ENCODE results near the gene CCDC185. TPM values are rescaled to one million over a fixed set of nuclear protein-coding genes. Genes with fewer than 3 reads are reported as not detected.

CCDC185 gene
- total and polyA plus RNA-seq, 2 donors (not counting 1 experiment from before 2014, with no cell fraction given), result not detected

GRCh38 chr1:223425550-223425949, 32.3 kb downstream of the CCDC185 start:
- DNase-seq (ENCODE audit: low read depth in 2 of 2), result peak in 1 of 2 donors; percentile 24
- Histone ChIP-seq H3K4me2 (ENCODE audit: extremely low read depth, insufficient read depth, low read length) (no peak overlapping the region), H3K27me3 (ENCODE audit: control insufficient read depth, insufficient read depth, low read length) (no peaks in the 10 kb centered on the region), H3K79me2 (ENCODE audit: control insufficient read depth, insufficient read depth, low read length) (no peaks in the 10 kb centered on the region), H4K20me1 (ENCODE audit: control insufficient read depth, extremely low read depth, insufficient read depth, low read length) (peaks cover 2% of the 10 kb centered on the region), H3K4me3 (replicated peaks in 1 of 4; ENCODE audit: control extremely low read depth in 1 of 4, insufficient read depth in 1 of 4, low read depth in 3 of 4, low read length in 4 of 4) (no peak overlapping the region), H3K4me1 (ENCODE audit: control insufficient read depth, extremely low read depth, insufficient read depth, low read length) (peaks cover 3% of the 10 kb centered on the region), H3K27ac (ENCODE audit: insufficient read depth, low read length) (no peak overlapping the region), H3K36me3 (ENCODE audit: control insufficient read depth, insufficient read depth, low read length) (no peaks in the 10 kb centered on the region), H3K9ac (ENCODE audit: insufficient read depth, low read length) (no peak overlapping the region), H3K9me3 (ENCODE audit: control insufficient read depth, insufficient read depth, low read depth, low read length) (no peaks in the 10 kb centered on the region), H2AFZ (ENCODE audit: low read length) (no peak overlapping the region)
- TF ChIP-seq, protein P1, sequence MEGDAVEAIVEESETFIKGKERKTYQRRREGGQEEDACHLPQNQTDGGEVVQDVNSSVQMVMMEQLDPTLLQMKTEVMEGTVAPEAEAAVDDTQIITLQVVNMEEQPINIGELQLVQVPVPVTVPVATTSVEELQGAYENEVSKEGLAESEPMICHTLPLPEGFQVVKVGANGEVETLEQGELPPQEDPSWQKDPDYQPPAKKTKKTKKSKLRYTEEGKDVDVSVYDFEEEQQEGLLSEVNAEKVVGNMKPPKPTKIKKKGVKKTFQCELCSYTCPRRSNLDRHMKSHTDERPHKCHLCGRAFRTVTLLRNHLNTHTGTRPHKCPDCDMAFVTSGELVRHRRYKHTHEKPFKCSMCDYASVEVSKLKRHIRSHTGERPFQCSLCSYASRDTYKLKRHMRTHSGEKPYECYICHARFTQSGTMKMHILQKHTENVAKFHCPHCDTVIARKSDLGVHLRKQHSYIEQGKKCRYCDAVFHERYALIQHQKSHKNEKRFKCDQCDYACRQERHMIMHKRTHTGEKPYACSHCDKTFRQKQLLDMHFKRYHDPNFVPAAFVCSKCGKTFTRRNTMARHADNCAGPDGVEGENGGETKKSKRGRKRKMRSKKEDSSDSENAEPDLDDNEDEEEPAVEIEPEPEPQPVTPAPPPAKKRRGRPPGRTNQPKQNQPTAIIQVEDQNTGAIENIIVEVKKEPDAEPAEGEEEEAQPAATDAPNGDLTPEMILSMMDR (conservative IDR thresholded peaks at IDR 0.05 in 1 of 2, IDR thresholded peaks at IDR 0.05 in 1 of 2; ENCODE audit: low read depth in 1 of 2, low read length in 2 of 2), result no peak
- TF ChIP-seq EZH2 (IDR thresholded peaks at IDR 0.05; ENCODE audit: low read length, missing control alignments), result no peak

DNA sequence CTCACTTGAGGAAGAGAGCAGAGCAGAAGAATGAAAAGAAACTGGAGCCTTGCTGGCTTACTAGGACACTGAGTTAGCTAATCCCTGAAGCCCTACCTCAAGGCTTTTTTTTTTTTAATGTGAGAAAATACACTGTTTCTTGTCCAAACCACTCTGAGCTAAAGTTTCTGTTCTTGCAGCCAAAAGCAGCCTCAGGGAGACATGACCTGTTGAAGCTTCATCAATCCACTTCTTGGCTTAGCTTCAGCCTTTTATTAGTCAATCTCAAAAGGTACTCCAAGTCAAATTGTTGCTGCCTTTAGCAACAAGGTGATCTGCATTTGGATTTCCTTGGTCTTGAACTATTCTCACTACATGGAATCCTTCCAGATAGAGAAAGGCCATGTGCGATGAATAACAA, 33.7 kb downstream of the CCDC185 start:
- no peak overlapping the region for H3K9ac ChIP-seq (ENCODE audit: insufficient read depth, low read length)
- H3K4me1 ChIP-seq (ENCODE audit: control insufficient read depth, extremely low read depth, insufficient read depth, low read length), result peaks cover 3% of the 10 kb centered on the region
- no peaks in the 10 kb centered on the region for H3K27me3 ChIP-seq (ENCODE audit: control insufficient read depth, insufficient read depth, low read length)
- peak in 1 of 2 donors; percentile 81 for DNase-seq (ENCODE audit: low read depth in 2 of 2)
- no peak overlapping the region for H2AFZ ChIP-seq (ENCODE audit: low read length)
- H3K27ac ChIP-seq (ENCODE audit: insufficient read depth, low read length), result no peak overlapping the region
- peaks cover 2% of the 10 kb centered on the region for H4K20me1 ChIP-seq (ENCODE audit: control insufficient read depth, extremely low read depth, insufficient read depth, low read length)
- H3K36me3 ChIP-seq (ENCODE audit: control insufficient read depth, insufficient read depth, low read length), result no peaks in the 10 kb centered on the region
- no peaks in the 10 kb centered on the region for H3K79me2 ChIP-seq (ENCODE audit: control insufficient read depth, insufficient read depth, low read length)
- H3K9me3 ChIP-seq (ENCODE audit: control insufficient read depth, insufficient read depth, low read depth, low read length), result no peaks in the 10 kb centered on the region
- TF ChIP-seq, protein P1 (conservative IDR thresholded peaks at IDR 0.05 in 1 of 2, IDR thresholded peaks at IDR 0.05 in 1 of 2; ENCODE audit: low read depth in 1 of 2, low read length in 2 of 2), result no peak
- TF ChIP-seq EZH2 (IDR thresholded peaks at IDR 0.05; ENCODE audit: low read length, missing control alignments), result no peak
- H3K4me2 ChIP-seq (ENCODE audit: extremely low read depth, insufficient read depth, low read length), result no peak overlapping the region
- H3K4me3 ChIP-seq (replicated peaks in 1 of 4; ENCODE audit: control extremely low read depth in 1 of 4, insufficient read depth in 1 of 4, low read depth in 3 of 4, low read length in 4 of 4), result no peak overlapping the region

DNA sequence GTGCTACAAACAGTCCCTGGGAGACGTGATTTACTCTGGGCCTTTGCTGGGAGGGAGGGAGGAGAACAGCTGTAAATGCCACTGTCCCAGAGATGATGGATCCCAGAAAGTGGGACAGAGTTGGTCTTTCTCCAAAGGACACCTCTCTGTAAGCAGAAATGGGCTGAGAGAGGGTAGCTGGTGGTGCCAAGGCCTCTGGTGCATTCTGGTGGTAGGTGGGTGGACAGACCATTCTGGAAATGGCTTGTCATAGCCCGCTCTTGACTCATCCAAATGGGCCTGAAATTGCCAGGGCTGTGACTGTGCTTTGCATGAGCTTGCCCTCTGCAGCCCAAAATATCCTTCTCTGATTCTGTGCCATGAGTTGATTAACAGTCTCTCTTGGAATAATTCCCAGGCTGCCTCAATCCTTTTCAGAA, 36.1 kb downstream of the CCDC185 start:
- DNase-seq (ENCODE audit: low read depth in 2 of 2), result peak in 1 of 2 donors; percentile 86
- no peak overlapping the region for H3K4me2 ChIP-seq (ENCODE audit: extremely low read depth, insufficient read depth, low read length)
- H2AFZ ChIP-seq (ENCODE audit: low read length), result no peak overlapping the region
- no peak for TF ChIP-seq EZH2 (IDR thresholded peaks at IDR 0.05; ENCODE audit: low read length, missing control alignments)
- TF ChIP-seq, protein P1 (conservative IDR thresholded peaks at IDR 0.05 in 1 of 2, IDR thresholded peaks at IDR 0.05 in 1 of 2; ENCODE audit: low read depth in 1 of 2, low read length in 2 of 2), result no peak
- no peaks in the 10 kb centered on the region for H3K4me1 ChIP-seq (ENCODE audit: control insufficient read depth, extremely low read depth, insufficient read depth, low read length)
- no peak overlapping the region for H3K4me3 ChIP-seq (replicated peaks in 1 of 4; ENCODE audit: control extremely low read depth in 1 of 4, insufficient read depth in 1 of 4, low read depth in 3 of 4, low read length in 4 of 4)
- H4K20me1 ChIP-seq (ENCODE audit: control insufficient read depth, extremely low read depth, insufficient read depth, low read length), result peaks cover 2% of the 10 kb centered on the region
- no peak overlapping the region for H3K9ac ChIP-seq (ENCODE audit: insufficient read depth, low read length)
- no peak overlapping the region for H3K27ac ChIP-seq (ENCODE audit: insufficient read depth, low read length)
- no peaks in the 10 kb centered on the region for H3K27me3 ChIP-seq (ENCODE audit: control insufficient read depth, insufficient read depth, low read length)
- no peaks in the 10 kb centered on the region for H3K36me3 ChIP-seq (ENCODE audit: control insufficient read depth, insufficient read depth, low read length)
- H3K79me2 ChIP-seq (ENCODE audit: control insufficient read depth, insufficient read depth, low read length), result no peaks in the 10 kb centered on the region
- H3K9me3 ChIP-seq (ENCODE audit: control insufficient read depth, insufficient read depth, low read depth, low read length), result no peaks in the 10 kb centered on the region
